NCI-H510A (cell line): Measurements from ENCODE around the gene ROBO3.

ENCODE experiments used
- DNase-seq: peaks from one replicate; lab custom pipeline; 2025; lab: John Stamatoyannopoulos, UW

The ROBO3 gene

DNA sequence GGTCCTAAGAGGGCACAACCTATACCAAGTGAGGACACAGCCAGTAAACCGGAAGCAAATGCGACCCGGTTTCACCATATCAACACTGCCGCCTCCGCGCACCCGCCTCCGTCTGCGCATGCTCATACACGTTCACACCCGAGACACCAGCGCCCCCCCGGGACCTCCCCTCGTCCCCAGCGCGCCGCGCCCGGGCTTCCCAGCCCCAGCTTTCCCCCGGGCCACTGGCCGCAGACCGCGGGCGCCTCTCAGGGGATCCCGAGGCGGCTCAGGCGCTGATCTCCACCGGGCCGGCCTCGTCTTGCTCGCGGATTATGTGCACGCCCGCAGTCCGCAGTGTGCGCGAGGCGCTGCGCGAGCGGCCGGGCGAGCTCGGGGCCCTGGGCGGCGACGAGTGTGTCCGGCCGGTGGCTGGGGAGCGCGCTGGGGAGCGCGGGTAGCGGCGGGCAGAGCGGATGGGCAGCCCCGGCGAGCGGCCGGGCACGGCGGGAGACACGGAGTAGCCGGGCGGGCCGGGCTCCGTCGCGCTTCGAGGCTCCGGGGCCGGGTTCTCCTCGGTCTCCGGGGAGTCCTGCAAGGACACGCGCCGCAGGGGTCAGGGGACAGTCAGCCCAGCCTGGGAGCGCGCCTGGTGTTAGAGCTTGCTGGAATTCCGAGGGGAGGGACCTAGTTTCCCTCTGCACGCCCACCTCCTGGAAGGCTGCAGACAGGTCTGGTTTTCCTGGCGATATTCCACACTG, 55.8 kb downstream of the ROBO3 start:
- DNase-seq: no peak

GRCh38 chr11:124922831-124923230, 57.6 kb downstream of the ROBO3 start:
- DNase-seq: no peak

DNA sequence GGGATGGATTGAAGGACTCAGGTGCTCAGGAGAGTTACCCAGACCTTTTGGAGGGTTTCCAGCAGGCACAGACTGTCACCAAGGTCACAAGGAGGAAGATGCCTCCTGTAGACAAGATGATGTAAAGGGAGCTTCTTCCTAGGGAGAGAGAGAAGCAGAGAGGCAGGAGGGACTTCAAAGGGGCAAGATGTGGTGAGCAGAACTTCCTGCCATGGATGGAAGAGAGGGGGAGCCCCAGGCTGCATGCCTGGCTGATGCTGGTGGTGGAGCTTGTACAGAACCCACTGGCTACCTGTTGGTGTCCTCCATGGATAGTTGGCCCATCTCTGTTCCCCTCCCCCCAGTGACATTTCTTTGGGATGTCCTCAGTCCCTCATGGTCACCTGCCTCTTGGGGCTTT, 58.1 kb downstream of the ROBO3 start:
- no peak for DNase-seq

- no peak for DNase-seq
Observed at GRCh38 chr11:124928942-124929665, 63.9 kb downstream of the ROBO3 start.

DNA sequence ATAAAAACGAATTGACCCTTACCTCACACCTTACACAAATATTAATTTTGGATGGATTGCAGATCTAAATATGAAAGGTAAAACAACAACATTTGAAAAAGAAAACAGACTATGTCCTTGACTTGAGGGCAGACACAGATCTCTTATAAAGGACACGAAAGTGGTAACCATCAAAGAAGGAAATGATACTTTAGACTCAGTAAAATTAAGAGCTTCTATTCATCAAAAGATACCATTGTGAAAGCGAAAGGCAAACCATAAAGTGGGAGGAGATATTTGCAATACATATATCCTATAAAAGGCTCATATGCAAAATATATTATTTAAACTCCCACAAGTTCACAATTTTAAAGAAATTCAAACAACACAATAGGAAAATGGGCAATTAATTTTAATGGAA, 65.6 kb downstream of the ROBO3 start:
- DNase-seq: no peak
